C4-2B (cell line): ENCODE data around the gene ZNF100.

Source experiments
- ZFX ChIP-seq: fragments of 450-650 bp; IDR thresholded peaks from 2 replicates; pipeline ENCODE4 v1.6.1; 2017
- TF ChIP-seq, protein P1 (sequence below): fragments of 450-650 bp; conservative IDR thresholded peaks from 2 replicates; pipeline ENCODE4 v1.5.1; 2017; ENCODE audit warnings: mild to moderate bottlenecking

DNA sequence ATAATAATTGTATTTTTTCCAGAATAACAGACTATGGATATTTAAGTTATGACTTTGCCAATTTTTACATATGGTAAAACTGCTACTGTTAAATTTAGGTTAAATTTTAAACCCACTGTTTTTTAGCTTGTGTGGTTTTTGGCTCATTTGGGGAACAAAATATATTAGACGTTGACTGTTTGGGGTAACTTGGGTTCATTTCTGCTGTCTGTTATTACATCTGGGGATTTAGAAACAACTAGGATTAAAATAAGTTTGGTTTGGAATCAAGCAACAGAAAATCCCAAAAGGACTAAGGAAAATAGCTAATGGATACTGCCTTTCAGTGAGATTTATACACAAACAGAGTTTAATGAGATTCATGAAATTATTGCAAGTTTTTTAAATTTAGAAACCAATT is 92.9 kb downstream of the ZNF100 start:
- TF ChIP-seq, protein P1, sequence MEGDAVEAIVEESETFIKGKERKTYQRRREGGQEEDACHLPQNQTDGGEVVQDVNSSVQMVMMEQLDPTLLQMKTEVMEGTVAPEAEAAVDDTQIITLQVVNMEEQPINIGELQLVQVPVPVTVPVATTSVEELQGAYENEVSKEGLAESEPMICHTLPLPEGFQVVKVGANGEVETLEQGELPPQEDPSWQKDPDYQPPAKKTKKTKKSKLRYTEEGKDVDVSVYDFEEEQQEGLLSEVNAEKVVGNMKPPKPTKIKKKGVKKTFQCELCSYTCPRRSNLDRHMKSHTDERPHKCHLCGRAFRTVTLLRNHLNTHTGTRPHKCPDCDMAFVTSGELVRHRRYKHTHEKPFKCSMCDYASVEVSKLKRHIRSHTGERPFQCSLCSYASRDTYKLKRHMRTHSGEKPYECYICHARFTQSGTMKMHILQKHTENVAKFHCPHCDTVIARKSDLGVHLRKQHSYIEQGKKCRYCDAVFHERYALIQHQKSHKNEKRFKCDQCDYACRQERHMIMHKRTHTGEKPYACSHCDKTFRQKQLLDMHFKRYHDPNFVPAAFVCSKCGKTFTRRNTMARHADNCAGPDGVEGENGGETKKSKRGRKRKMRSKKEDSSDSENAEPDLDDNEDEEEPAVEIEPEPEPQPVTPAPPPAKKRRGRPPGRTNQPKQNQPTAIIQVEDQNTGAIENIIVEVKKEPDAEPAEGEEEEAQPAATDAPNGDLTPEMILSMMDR = no peak
- TF ChIP-seq ZFX = no peak
